Measurements from ENCODE around the gene LRRC14B. TPM values are rescaled to one million over a fixed set of nuclear protein-coding genes. Genes with fewer than 3 reads are reported as not detected.
"Not testable (repeated sequence)": the region's sequence is repeated elsewhere in the genome, so short reads cannot be mapped to it uniquely, and the experiment has no call there.

The LRRC14B gene
- total RNA-seq, 3 donors from 2014 or later = 0.33 to 0.44 TPM; not detected in 1

- H3K27ac ChIP-seq; H3K4me3 ChIP-seq; H3K27me3 ChIP-seq; H3K4me1 ChIP-seq; DNase-seq (ENCODE audit: low spot score in 2 of 2); H3K36me3 ChIP-seq; H3K9me3 ChIP-seq; intact Hi-C loops (cut with DNase I; ENCODE audit: low total_unique reads): not testable (repeated sequence)
Measured at GRCh38 chr5:245717-246116, 54.4 kb downstream of the LRRC14B start.

Other genes starting within 250 kb of the LRRC14B start
- gene PLEKHG4B, start 99.3 kb upstream of the LRRC14B start, total RNA-seq = 1 to 10 TPM in 2 of 3 donors, not detected in 1; 4.3 to 5.4 TPM
- gene CCDC127, start 26.7 kb downstream of the LRRC14B start, total RNA-seq = 1 to 10 TPM; 5.0 to 5.6 (median 5.3) TPM
- 10 to 100 TPM; 71.1 to 80.6 (median 79.5) TPM for gene SDHA, start 26.8 kb downstream of the LRRC14B start, total RNA-seq
- 100 to 1,000 TPM in 1 of 3 donors, 10 to 100 TPM in 2; 77.0 to 102 (median 80.3) TPM for gene PDCD6, start 80.2 kb downstream of the LRRC14B start, total RNA-seq
- under 1 TPM in 2 of 3 donors, not detected in 1; 0.88 to 0.98 TPM for gene AHRR, start 130.2 kb downstream of the LRRC14B start, total RNA-seq

Data from breast epithelium (tissue), 4 donors.